ENCODE data around the gene PCDHGB5.
"Not testable (repeated sequence)": the region's sequence is repeated elsewhere in the genome, so short reads cannot be mapped to it uniquely, and the experiment has no call there.

PCDHGB5 gene

DNA sequence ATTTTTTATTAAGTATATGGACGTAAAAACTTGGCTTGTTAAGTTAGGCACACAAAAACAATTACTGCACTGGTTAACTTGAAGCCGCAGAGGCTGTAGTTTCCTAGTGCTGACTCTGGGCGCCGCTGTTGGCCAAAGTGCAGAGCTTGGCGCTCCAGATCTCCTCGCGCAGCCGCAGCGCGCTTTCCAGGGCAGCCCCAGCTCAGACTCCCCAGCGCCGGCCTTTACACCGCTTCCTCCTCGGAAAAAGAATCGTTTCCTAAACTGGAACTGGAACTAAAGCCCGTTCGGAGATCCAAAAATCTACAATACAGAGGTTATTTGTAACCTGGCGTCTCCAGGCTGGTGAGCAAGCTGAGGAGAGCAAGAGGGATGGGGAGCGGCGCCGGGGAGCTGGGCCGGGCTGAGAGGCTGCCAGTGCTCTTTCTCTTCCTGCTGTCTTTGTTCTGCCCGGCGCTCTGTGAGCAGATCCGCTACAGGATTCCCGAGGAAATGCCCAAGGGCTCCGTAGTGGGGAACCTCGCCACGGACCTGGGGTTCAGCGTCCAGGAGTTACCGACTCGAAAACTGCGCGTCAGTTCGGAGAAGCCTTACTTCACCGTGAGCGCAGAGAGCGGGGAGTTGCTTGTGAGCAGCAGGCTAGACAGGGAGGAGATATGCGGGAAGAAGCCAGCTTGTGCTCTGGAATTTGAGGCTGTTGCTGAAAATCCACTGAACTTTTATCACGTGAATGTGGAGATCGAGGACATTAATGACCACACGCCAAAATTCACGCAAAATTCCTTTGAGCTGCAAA, at the start of gene PCDHGB5:
TSS of gene PCDHGB5 (plus strand) at position 192 of the 796 bp plus-strand sequence. CDS start at position 373, 181 bp downstream.
- DNase-seq, result not testable (repeated sequence)

DNA sequence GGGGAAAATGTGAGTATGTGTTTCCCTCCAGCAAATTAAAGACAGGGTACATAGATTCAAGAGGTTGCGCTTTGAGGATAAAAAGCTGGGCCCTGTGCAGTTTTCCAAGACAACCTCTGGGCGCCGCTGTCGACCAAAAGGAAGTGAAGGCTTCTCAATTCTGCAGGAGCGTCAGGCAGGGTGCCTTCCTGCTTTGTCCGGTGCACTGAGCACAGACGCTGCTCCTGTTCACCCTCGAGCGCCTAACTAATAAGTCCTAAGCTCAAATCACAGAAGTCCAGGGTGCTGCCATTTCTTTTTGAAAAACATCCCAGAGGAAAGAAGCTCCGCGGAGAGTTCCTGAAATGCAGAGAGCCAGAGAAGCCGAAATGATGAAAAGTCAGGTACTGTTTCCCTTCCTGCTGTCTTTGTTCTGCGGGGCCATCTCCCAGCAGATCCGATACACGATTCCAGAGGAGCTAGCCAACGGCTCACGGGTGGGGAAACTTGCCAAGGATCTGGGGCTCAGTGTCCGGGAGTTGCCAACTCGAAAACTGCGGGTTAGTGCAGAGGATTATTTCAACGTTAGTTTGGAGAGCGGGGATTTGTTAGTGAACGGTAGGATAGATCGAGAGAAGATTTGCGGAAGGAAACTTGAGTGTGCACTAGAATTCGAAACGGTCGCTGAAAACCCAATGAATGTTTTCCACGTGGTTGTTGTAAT, 47.7 kb upstream of the PCDHGB5 start, which contains the start of gene PCDHGB1:
TSS of gene PCDHGB1 (plus strand) at position 183 of the 703 bp plus-strand sequence. CDS start at position 345, 162 bp downstream.
- DNase-seq, result no peak

DNA sequence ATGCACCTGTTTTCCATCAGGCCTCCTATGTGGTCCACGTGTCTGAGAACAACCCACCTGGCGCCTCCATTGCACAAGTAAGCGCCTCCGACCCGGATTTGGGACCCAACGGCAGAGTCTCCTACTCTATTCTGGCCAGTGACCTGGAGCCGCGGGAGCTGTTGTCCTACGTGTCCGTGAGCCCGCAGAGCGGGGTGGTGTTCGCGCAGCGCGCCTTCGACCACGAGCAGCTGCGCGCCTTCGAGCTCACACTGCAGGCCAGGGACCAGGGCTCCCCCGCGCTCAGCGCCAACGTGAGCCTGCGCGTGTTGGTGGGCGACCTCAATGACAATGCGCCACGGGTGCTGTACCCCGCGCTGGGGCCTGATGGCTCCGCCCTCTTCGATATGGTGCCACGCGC, 46.2 kb upstream of the PCDHGB5 start:
- DNase-seq, result no peak

DNA sequence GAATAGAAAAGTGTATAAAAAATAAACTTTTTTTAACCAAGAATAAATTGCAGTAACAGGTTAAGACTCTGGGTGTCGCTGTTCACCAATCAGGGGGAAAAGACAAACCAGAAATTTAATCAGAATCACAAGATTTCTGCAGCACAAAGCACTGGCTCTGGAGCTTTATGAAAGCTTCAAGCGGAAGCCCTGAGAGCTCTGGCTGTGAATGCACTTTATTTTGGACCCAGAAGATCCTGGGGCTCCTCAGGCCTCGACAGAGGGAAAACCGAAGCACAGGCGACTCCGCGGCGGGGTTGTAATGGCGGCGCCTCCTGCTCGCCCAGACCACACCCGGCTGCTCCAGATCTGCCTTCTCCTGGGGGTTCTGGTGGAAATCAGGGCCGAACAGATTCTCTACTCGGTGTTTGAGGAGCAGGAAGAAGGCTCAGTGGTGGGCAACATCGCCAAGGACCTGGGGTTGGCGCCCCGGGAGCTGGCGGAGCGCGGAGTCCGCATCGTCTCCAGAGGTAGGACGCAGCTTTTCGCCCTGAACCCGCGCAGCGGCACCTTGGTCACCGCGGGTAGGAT, 42.8 kb upstream of the PCDHGB5 start, which contains the start of gene PCDHGA4:
TSS of gene PCDHGA4 (plus strand) at position 122 of the 570 bp plus-strand sequence. CDS start at position 209, 87 bp downstream.
- DNase-seq, result no peak

DNA sequence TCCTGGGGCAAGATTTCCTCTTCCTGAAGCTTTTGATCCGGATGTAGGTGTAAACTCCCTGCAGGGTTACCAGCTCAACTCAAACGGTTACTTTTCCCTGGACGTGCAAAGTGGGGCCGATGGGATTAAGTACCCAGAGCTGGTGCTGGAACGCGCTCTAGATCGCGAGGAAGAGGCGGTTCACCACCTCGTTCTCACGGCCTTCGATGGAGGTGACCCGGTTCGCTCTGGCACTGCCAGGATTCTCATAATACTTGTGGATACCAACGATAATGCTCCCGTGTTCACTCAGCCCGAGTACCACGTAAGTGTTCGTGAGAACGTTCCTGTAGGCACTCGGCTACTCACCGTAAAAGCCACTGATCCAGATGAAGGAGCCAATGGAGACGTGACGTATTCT, 42.1 kb upstream of the PCDHGB5 start:
- DNase-seq, result no peak

DNA sequence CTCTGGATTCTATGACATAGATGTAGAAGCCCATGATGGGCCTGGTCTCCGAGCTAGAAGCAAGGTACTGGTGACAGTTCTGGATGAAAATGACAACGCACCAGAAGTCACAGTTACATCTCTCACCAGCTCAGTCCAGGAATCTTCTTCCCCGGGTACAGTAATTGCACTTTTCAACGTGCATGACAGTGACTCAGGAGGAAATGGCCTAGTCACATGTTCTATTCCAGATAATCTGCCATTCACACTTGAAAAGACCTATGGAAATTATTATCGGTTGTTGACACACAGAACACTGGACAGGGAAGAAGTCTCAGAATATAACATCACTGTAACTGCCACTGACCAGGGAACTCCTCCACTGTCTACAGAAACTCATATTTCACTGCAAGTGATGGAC, 41.6 kb upstream of the PCDHGB5 start:
- no peak for DNase-seq

DNA sequence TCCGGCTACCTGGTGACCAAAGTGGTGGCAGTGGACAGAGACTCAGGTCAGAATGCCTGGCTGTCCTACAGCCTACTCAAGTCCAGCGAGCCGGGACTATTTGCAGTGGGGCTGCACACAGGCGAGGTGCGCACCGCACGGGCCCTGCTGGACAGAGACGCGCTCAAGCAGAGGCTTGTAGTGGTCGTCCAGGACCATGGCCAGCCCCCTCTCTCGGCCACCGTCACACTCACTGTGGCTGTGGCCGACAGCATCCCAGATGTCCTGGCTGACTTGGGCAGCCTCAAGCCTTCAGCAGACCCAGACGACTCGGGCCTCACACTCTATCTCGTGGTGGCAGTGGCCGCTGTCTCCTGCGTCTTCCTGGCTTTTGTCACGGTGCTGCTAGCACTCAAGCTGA, 40.8 kb upstream of the PCDHGB5 start:
- no peak for DNase-seq

DNA sequence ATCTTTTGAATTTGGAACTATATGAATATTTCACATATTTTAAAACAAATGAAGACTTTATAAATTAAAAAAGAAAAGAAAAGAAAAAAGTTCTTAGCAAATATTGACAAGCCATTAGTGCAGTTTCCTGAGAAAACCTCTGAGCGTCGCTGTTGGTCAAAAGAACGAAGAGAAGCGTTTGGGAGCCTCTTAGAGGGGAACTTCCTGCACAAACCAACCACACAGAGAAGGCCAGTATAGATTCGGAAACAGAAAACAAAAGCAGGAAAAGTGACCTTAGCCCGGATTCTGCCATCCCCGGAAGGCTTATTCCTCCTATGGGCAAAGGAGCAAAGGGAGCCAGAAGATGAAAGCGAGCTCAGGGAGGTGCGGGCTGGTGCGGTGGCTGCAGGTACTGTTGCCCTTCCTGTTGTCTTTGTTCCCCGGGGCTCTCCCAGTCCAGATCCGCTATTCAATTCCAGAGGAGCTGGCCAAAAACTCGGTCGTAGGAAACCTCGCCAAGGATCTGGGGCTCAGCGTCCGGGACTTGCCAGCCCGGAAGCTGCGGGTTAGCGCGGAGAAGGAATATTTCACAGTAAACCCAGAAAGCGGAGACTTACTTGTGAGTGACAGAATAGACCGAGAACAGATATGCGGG, 37.8 kb upstream of the PCDHGB5 start, which contains the start of gene PCDHGB2:
TSS of gene PCDHGB2 (plus strand) at position 205 of the 637 bp plus-strand sequence. CDS start at position 347, 142 bp downstream.
- DNase-seq, result no peak

DNA sequence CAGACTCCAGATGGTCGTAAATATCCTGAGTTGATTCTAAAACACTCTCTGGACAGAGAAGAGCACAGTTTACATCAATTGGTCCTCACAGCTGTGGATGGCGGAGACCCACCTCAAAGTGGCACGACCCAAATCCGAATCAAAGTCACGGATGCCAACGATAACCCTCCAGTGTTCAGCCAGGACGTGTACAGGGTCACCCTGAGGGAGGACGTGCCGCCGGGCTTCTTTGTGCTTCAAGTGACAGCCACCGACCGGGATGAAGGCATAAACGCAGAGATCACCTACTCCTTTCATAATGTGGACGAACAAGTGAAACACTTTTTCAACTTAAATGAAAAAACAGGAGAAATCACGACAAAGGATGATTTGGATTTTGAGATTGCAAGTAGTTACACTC, 37.1 kb upstream of the PCDHGB5 start:
- DNase-seq, result no peak

DNA sequence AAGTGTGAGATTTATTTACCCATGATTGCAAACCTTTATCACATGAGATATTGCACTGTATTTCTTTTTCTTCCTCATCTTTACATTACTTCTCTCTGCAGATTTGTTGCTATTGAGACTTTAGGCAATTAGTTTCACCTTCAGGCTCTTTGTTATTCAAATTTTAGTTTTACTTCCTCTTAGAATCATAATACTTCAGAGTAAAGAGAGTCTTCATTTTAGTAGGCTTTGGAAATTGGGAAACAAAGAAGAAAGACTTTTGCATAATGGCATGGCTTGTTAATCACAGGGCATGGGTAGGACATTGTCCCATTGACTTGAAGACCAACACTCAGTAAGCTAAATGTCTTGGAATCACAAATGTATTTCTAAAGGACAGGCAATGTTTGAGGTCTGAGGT, 35.0 kb upstream of the PCDHGB5 start:
- no peak for DNase-seq

DNA sequence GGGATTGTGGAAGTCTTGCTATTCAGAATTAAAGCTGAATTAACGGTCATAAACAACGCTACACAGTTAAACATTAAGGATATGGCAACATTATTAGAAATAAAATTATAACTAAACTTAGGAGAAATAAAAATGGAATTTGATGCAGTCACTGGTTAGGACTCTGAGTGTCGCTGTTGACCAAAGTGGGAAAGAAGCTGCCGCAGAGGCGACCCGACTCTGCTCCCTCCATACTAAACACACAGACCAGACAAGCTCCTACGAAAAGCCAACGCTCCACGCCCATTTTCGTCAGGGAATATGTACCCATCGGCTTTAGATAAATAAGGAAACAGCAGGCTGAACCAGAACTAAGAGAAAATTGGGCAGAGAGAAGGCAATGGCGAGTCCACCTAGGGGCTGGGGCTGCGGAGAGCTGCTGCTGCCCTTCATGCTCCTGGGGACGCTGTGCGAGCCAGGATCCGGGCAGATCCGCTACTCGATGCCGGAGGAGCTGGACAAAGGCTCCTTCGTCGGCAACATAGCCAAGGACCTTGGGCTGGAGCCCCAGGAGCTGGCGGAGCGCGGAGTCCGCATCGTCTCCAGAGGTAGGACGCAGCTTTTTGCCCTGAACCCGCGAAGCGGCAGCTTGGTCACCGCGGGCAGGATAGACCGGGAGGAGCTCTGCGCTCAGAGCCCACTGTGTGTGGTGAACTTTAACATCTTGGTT, 33.6 kb upstream of the PCDHGB5 start, which contains the start of gene PCDHGA5:
TSS of gene PCDHGA5 (plus strand) at position 211 of the 709 bp plus-strand sequence. CDS start at position 380, 169 bp downstream.
- no peak for DNase-seq

DNA sequence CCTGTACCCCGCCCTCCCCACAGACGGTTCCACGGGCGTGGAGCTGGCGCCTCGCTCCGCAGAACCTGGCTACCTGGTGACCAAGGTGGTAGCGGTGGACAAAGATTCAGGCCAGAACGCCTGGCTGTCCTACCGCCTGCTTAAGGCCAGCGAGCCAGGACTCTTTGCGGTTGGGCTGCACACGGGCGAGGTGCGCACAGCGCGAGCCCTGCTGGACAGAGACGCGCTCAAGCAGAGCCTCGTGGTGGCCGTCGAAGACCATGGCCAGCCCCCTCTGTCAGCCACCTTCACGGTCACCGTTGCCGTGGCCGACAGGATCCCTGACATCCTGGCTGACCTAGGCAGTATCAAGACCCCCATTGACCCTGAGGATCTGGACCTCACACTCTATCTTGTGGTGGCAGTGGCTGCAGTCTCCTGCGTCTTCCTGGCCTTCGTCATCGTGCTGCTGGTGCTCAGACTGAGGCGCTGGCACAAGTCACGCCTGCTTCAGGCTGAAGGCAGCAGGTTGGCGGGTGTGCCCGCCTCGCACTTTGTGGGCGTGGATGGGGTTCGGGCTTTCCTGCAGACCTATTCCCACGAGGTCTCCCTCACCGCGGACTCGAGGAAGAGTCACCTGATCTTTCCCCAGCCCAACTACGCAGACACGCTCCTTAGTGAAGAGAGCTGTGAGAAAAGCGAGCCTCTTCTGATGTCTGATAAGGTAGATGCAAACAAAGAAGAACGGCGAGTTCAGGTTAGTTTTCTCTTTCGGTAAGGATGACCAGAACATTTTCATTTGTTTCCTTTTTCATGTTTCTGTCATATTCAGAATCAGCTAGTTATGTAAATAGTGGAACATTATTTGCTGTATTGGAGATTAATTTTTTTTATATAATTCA, 31.5 kb upstream of the PCDHGB5 start:
- no peak for DNase-seq

DNA sequence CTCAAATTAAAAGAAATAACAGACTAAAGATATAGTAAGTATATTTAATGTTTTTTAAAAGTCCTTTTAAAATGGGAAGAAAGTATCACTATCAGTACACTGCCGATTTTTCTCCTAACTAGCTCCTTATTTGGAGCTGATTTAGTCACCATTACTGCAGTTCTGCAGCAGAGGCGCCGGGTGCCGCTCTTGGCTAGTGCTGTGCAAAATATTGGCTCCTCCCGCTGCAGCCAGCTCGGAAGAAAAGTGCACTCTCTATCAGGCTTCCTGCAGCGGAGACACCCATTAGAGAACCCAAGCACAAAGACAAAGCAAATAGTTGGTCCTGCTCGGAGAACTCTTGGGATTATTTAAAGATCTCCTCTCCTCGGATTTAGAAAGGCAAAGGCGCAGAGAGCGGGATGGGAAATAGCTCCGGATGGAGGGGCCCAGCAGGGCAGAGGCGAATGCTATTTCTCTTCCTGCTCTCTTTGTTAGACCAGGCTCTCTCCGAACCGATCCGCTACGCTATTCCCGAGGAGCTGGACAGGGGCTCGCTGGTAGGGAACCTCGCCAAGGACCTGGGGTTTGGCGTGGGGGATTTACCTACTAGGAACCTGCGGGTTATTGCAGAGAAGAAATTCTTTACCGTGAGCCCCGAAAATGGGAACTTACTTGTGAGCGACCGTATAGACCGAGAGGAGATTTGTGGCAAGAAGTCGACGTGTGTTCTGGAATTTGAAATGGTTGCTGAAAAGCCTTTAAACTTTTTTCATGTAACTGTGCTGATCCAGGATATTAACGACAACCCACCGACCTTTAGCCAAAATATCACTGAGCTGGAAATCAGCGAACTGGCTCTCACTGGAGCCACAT, 27.5 kb upstream of the PCDHGB5 start, which contains the start of gene PCDHGB3:
TSS of gene PCDHGB3 (plus strand) at position 249 of the 855 bp plus-strand sequence. CDS start at position 402, 153 bp downstream.
- DNase-seq, result no peak

DNA sequence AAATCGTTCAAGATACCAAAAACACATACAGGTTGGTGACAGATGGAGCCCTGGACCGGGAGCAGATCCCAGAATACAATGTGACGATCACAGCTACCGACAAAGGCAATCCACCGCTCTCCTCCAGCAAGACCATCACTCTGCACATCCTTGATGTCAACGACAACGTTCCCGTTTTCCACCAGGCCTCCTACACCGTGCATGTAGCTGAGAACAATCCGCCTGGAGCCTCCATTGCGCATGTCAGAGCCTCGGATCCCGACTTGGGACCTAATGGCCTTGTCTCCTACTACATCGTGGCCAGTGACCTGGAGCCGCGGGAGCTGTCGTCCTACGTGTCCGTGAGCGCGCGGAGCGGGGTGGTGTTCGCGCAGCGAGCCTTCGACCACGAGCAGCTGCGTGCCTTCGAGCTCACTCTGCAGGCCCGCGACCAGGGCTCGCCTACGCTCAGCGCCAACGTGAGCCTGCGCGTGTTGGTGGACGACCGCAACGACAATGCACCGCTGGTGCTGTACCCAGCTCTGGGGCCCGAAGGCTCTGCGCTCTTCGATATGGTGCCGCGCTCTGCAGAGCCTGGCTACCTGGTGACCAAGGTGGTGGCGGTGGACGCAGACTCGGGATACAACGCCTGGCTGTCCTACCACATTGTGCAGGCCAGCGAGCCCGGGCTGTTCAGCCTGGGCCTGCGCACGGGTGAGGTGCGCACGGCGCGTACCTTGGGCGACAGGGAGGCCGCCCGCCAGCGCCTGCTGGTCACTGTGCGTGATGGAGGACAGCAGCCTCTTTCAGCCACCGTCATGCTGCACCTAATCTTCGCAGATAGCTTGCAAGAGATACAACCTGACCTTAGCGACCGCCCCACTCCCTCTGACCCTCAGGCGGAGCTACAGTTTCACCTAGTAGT, 25.9 kb upstream of the PCDHGB5 start:
- no peak for DNase-seq

DNA sequence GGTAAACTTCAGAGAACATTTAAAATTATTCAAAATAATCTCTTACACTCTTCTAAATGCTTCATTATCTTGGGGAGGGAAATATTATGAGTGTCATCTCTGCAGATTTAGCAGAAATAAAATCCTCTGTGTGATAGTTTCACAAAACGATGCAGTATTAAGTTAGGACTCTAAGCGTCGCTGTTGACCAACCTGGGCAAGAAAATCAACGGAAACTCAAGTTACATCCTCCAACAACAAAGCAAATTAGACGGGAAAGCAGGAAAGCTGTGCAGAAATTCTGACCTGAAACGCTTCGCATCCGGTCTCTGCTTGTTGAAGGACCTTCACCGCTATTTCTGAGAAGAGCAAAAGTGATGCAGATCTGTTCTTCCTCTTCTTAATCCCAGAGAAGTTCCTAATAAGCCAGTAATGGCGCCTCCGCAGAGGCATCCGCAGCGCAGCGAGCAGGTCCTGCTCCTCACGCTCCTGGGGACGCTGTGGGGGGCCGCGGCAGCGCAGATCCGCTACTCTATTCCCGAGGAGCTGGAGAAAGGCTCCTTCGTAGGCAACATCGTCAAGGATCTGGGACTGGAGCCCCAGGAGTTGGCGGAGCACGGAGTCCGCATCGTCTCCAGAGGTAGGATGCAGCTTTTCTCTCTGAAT, 24.0 kb upstream of the PCDHGB5 start, which contains the start of gene PCDHGA6:
TSS of gene PCDHGA6 (plus strand) at position 219 of the 645 bp plus-strand sequence. CDS start at position 412, 193 bp downstream.
- DNase-seq, result no peak

DNA sequence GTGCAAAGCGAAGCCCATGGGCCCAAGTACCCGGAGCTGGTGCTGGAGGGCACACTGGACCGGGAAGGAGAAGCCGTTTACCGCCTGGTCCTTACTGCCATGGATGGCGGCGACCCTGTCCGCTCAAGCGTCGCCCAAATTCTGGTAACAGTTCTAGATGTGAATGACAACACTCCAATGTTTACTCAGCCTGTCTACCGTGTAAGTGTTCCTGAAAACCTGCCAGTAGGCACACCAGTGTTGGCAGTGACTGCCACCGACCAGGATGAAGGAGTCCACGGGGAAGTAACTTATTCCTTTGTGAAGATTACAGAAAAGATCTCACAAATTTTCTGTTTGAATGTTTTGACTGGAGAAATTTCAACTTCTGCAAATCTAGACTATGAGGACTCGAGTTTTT, 23.1 kb upstream of the PCDHGB5 start:
- no peak for DNase-seq

DNA sequence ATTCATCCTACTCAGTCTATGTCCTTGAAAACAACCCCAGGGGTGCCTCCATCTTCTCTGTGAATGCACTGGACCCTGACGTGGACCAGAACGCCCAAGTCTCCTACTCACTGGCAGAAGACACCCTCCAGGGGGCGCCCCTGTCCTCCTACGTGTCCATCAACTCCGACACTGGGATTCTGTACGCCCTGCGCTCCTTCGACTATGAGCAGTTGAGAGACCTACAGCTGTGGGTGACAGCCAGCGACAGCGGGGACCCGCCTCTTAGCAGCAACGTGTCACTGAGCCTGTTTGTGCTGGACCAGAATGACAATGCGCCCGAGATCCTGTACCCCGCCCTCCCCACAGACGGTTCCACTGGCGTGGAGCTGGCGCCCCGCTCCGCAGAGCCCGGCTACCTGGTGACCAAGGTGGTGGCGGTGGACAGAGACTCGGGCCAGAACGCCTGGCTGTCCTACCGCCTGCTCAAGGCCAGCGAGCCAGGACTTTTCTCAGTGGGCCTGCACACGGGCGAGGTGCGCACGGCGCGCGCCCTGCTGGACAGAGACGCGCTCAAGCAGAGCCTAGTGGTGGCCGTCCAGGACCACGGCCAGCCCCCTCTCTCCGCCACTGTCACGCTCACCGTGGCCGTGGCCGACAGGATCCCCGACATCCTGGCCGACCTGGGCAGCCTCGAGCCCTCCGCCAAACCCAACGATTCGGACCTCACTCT, 22.1 kb upstream of the PCDHGB5 start:
- DNase-seq, result not testable (repeated sequence)
